Stimulated activated CD4-positive, alpha-beta T cell treated with anti-CD3 and anti-CD28 coated beads, TNF-alpha, amount 100 ng/mL, for 1 hour (primary cell): Measurements from ENCODE around the gene HDAC8.
"Not testable (repeated sequence)": the region's sequence is repeated elsewhere in the genome, so short reads cannot be mapped to it uniquely, and the experiment has no call there.

ENCODE experiments used
- DNase-seq, 3 donors: peaks; one replicate each; pipeline ENCODE4 v3.0.0-alpha.2; 2020; ENCODE audit warnings: low read depth in 3 of 3, low spot score in 1 of 3

HDAC8 gene

DNA sequence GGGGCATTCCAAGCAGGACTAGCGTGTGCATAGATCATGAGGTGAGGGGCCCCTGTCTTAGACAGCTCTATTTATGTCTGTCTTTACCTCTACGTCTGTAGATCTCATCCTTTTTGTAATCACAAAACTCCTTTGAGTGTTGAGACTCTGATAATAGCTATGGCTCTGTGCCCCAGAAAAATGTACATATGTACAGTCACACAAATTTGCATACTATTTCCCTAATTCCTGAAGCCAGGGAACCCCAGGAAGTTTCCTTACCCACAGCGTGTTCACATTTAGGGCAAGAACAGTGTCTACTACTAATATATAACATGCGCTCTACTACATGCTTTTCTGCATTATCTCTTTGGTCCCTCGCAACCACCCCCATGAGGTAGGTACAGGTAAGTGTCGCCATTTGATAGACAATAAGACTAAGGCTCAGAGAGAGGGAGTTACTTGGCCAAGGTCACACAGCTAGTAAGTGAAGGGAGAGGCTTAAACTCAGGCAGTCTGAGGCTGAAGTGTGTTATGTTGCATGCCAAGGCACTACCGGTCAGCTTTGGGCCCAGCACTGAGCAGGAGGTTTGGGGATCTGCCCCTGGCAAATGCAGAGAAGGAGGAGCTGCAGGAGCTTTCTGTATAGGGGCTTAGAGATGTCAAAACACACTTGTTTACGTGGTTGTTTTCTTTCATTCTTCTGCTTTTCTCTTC lies 245.9 kb downstream of the HDAC8 start:
- no peak for DNase-seq

DNA sequence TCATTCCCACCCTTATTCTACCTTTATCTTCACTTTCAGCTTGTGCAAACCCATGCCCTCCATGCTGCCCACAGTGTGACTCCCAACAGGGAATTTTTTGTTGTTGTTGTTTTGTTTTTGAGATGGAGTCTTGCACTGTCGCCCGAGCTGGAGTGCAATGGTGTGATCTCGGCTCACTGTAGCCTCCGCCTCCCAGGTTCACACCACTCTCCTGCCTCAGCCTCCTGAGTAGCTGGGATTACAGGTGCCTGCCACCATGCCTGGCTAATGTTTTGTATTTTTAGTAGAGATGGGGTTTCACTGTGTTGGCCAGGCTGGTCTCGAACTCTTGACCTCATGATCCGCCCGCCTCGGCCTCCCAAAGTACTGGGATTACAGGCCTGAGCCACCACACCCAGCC lies 253.0 kb downstream of the HDAC8 start:
- not testable (repeated sequence) for DNase-seq

GRCh38 chrX:72317139-72317538 lies 255.5 kb downstream of the HDAC8 start:
- no peak for DNase-seq

DNA sequence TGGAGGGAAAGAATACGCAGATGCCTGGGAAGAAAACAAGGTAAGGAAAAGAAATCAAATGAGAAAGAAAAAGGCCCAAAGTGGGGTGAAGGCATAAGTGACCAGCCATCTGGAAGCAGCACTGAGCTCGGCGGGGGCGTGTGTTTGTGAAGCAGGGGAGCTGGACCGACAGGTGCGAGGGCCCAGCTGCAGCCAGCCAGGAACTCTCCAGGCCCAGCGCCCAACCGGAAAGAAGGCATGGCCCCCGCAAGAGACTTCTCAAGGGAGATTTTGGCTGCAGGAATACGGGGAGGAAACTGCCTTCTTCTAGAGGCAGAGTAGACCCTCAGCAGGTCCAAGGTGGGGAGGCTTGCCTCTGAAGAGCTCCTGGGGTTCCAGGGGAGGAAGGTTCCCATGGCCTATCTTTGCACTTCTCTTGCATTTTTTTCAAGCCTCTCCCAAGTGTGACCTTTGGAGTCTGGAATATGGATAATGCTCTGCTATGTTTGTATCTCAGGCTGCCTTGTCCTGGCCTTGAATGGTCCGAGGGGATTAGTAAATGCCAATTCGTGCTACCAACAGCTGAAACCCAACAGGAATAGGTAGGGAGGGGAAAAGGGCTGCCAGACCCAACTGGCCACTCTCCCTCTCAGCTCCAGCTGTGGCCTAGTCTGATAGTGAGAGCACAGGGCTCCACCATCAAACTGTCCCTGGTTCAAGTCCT lies 256.1 kb downstream of the HDAC8 start:
- no peak for DNase-seq

DNA sequence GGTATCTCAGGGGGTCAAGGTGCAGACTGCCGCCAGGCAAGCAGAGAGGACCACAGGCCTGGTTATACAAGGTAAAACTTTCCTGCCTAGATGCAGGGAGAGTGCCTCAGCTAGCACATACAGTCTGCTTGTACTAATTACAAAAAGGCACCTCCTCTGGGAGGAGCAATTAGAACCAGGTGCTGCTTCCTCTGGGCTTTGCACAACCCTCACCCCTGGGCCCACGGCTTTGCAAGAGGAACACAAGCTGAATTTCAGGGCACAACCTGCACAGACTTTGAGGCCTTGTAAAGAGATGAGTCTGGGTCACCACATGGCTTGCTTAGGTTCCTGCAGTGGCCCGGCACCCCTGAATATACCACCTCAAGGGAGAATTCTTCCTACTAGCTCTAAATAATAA lies 257.8 kb downstream of the HDAC8 start:
- DNase-seq: no peak

DNA sequence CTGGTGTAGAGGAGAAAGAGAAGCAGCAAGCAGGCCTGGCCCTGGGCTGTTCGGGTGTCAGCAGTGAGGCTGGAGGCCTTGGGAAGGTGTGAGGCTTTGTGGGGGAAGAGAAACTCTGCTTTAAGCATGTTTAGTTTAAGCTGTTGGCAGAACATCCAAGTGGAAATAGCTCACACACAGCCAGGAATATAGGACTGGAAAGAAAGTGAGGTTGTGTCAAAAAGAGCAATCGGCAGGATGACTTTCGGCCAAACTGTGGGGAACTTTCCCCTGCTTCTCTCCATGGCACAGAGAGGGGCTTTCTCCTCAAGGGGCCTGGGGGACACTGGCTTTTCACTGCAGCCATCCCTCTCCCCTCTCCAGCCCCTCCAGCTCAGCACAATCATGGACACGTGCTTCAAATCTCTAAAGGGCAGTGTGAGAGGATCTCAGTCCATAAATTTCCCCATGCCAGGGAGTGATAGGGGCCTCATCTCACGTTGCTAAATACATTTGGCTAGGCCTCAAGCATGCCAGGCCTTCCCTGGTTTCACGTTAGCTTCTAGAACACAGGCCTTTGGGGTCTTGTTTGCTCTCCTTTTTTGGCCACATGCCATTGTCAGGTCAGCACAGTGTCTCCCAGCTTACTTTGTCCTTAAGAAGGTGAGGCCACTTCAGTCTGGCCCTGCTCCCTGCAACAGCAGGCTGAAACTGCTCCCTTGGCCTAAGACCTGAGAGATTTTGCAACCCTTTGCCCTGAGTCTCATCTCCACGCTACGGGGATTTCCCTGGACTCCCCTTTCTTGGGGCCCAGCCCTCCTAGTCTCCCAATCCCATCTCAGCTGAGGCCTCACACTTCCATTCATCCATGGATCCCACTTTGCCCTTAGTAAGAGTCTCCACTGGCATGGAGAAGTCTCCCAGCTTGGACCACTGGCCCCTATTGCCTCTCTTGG lies 258.7 kb downstream of the HDAC8 start:
- DNase-seq: no peak

DNA sequence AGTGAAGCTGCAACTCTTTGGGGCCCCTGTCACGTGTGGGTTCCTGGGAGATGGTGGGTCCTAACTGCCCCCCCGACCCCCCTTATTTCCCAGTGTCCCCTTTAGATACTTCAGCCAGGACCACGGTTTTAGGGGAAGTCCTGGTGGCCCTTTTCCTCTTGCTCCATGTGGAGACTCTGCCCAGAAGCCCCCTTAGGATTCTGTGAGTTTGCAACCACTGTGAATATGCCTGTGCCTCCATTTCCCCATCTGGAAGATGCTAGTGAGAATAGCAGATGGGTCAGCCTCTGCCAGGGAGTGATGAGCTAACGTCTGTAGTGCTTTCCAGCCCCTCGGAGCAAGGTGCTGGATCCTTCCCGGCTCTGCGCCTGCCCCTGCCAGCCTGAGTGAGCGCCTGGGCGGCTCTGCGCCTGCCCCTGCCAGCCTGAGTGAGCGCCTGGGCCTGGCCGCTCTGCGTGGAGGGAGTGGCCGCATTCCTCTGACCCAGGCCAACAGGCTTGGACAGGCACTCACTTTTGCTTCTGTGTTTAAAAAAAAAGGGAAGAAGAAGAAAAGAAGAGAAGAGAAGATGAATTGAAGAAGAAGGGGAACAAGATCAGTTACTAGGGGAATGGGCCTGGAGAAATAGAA lies 260.2 kb downstream of the HDAC8 start:
- DNase-seq: no peak

- no peak for DNase-seq
Measured at GRCh38 chrX:72309297-72310071, 263.2 kb downstream of the HDAC8 start.

DNA sequence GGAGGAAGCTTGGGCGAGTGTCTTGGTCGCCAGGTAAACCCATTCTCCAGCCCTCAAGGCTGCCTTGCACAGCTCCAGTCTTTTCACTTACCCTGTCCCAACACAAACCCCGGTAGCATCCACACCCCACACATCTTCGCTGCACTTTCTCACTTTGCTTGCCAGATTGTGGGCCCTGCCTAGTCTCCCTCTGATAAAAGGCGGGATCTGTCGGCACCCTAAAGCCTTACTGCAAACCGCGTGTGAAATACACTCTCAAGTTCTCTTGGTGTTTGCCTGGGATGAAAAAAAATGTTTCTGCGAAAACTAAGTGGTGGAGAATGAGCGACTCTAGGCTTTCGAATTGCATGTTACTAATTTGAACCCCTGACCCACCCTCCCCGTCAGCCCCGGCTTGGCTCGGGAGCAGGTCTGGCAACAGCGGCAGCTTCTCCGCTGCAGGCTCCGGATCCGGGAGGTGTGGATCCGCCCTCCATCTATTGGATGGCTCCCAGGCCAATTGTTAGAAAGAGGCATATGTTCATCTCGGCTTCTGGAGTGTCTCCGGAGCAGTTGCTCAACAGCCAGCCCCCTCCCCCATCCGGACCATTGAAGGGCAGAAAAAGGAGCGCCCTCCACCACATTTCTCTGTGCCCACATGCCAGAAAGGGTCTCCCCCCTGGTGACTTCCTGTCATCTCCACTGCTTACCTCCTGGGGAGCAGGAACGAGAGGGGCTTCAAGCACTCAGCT lies 263.9 kb downstream of the HDAC8 start:
- DNase-seq: peak in 1 of 3 donors; percentile 31

GRCh38 chrX:72308209-72308565 lies 264.5 kb downstream of the HDAC8 start:
- DNase-seq: no peak

- no peak for DNase-seq
Measured at GRCh38 chrX:72307646-72308051, 265.0 kb downstream of the HDAC8 start.

- DNase-seq: no peak
Measured at GRCh38 chrX:72306851-72307645, 265.6 kb downstream of the HDAC8 start.

- no peak for DNase-seq
Measured at GRCh38 chrX:72306085-72306801, 266.4 kb downstream of the HDAC8 start.

- DNase-seq: no peak
Measured at GRCh38 chrX:72305286-72306084, 267.2 kb downstream of the HDAC8 start, which contains the start of gene CITED1. CITED1 (minus strand) TSS chrX:72305914; CDS start chrX:72302869, 3,045 bp downstream.

DNA sequence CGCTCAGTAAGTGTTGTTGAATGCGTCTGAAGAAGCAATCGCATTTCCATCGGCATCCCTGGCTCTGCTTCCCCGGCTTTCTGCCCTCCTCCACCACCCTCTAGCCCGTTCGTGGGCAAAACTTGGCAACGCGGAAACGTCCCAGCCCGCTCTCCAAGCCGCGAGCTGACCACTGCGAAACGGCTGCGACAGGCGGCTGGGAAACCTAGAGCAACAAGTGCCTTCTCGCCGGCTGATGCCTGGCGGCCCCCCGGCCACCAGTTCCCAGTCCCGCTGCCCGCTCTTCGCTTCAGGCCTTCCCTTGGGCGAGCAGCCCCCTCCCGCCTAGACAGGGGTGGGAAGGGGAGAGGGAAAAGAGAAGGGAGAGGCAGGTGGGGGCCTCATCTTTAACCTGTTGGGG lies 267.8 kb downstream of the HDAC8 start:
- DNase-seq: no peak

- DNase-seq: no peak
Measured at GRCh38 chrX:72301781-72302180, 270.9 kb downstream of the HDAC8 start.

DNA sequence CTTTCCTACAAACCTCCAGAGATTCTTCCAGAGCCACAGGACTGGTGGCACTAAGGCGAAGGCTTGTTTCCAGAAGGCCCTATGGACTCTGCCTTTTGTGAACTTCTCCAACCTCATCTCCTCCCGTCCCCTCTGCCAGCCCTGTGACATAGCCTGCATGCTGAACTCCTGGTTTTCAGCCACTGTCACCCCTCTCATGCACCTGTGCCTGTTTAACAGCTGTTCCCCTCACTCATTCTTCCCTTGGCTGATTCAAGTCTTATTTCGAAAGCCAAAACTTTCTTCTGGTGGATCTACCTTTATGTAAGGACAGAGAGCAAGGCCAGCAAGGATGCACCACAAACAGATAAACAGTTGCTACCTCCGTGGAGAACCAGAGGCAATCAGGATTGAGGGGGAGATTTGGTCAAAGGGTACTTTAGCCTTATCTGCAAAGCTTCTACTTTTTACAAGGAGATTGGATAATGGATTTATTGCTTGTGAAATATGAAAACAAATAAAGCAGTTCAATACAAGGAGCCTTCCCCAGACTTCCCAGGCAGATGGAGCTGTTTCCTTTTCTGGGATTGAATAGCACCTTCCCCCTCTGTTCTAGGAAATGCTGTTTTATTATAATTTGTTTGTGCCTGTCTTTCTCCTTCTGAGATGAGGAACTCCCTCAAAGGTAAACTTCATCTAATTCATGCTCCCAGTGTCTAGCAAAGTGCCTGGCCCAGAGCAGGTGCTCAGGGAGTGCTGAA lies 272.6 kb downstream of the HDAC8 start:
- no peak for DNase-seq
